ENCODE data around the gene TMUB1. TPM values are rescaled to one million over a fixed set of nuclear protein-coding genes. Genes with fewer than 3 reads are reported as not detected.

Gene TMUB1, protein sequence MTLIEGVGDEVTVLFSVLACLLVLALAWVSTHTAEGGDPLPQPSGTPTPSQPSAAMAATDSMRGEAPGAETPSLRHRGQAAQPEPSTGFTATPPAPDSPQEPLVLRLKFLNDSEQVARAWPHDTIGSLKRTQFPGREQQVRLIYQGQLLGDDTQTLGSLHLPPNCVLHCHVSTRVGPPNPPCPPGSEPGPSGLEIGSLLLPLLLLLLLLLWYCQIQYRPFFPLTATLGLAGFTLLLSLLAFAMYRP
- 25.5 and 32.6 TPM in 2 replicates for total RNA-seq

DNA sequence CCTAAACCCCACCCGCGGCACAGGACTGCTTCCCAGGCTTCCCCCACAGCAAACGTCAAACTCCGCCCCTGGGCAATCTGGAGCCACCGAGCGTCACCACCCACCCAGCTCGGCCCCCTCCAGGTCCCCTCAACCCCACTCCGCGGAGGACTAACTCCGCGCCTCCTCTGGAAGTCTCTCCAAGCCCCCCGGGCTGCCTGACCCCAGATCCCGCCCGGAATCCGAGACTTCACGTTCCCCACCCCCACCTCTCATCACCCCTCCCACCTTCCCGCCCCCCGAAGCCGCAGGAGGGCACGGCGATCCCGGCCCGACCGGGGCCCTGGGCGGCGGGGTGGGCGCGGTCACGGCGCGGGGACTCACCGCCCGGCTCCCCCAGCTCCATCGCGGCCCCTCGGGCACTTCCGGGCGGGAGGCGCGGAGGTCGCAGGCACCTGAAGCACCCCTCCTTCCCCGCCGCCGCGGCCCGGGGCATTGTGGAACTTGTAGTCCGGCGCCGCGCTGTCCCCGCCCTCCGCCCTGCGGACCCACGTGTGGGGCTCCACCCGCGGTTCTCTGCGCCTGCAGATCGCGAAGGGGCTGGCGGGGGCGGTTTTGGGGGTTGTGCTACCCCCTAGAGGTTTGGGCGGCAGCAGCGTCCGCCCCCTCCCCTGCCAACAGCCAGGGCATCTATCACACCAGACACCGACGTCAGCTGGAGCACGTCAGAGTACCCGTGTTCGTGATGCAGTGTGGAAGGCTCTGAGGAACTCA is at the start of gene TMUB1:
TMUB1 (minus strand) TSS at position 423 of the 753 bp plus-strand sequence. CDS start 930 bp downstream, outside the sequence.

DNA sequence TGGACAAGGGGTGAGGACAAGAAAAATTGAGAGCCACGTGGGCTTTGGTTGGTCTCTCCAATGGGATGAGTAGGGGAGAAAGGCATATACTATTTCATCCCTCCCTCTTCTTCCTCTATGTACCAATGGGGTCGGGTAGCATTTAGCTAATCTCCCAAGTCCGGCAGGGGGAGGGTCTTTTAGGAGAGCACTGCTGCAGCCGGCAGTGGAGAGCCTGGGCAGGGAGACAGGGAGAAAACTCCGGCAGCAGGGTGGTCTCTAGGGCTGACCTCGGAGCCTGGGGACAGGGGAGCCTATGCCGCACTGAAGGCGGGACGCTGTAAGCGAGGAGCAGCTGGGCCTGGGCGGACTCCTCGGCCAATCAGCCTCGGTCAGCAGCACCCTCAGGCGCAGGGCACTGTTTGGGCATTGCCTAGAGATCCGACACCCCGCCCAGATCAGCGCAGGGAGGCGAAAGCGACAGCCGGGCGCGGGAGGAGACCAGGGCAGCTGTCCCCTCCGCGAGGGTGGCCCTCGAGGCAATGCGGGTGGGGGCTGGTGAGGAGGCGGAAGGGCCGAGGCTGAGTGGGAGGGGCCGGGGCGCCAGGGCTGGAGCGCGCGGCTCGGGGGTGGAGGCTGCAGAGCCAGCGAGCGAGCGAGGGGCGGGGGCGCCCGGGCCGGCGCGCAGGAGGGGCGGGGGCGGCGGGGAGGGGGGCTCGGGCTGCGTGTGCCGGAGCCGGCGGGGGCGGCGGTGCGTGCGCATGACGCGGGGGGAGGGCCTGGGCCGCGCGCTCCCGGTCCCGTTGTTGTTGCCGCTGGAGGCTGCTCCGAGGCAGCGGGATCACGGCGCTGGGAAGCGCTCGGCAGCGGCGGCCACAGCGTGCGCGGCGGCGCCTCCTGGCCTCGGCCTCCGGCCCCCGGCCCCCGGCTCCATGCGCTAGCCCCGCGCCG is 2.7 kb upstream of the TMUB1 start, which contains the start of gene AGAP3:
AGAP3 (plus strand) TSS at position 785 of the 930 bp plus-strand sequence. CDS start 267 bp downstream, outside the sequence.

DNA sequence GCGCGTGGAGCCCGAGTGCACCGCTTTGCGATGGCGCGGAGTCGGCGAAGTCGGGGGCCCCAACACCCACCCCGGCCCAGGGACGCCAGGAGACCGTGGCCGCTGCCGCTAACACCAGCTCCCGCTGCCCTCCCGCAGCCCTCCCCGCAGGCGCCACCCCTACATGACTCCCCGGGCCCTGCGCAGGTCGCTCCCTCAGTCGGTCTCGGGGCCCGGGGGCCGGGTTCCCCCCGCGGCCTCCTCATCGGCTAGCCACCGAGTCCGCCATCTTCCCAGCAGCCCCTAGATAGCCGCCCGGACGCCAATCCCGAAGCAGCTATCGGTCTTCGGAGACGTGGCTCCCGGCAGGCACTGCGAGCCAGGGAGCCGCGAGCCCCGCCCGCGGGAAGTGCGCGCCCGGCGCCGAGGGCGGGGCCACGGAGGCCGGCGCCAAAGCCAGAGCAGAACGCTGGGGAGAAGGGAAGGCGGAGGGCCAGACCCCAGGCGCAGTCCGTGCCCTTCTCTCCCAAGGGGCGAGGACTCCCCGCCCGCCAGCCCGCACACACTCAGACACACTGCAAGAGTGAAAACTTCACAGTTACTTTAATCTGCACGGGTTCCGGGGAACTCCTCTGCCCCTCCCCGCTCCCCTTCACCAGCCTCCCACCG is 2.6 kb downstream of the TMUB1 start, which contains the start of gene FASTK:
FASTK (minus strand) TSS at position 288 of the 648 bp plus-strand sequence; CDS start at position 245, 43 bp downstream.

DNA sequence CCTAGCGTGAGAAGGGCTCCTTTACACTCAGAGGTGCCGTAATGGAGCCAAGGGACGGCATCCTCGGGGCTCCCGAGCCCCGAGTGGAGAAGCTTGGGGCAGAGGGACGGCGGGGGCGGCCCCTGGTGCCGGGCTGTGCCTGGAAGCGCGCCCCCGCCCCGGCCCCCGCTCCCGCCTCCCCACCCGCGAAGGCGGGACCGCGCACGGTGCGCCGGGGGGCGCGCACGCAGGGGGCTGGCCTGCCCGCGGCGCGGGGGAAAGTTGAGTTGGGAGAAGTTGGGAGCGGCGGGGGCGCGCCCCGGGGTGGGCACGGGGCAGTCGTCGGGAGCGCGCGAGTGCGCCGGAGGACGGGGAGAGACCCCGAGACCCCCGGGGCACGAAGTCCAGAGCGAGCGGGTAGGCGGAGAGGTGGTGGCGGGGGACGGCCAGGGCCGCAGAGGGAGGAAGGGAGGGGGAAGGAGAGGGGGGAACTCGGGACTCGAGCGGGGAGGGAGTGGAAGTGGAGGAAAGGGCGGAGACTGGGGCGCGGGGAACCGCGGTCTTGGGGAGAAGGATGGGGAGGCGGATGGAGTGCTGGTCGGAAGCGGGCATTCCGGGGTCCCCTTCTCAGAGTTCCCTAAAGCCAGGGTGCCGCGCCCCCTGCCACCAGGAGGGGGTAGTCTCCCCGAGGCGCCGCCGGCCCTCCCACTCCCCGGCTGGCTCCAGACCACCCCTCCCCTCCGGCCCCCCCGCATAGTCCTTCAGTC is 23.8 kb downstream of the TMUB1 start, which contains the start of gene SLC4A2:
SLC4A2 (plus strand) TSS at position 223 of the 746 bp plus-strand sequence. CDS start 2,399 bp downstream, outside the sequence.

DNA sequence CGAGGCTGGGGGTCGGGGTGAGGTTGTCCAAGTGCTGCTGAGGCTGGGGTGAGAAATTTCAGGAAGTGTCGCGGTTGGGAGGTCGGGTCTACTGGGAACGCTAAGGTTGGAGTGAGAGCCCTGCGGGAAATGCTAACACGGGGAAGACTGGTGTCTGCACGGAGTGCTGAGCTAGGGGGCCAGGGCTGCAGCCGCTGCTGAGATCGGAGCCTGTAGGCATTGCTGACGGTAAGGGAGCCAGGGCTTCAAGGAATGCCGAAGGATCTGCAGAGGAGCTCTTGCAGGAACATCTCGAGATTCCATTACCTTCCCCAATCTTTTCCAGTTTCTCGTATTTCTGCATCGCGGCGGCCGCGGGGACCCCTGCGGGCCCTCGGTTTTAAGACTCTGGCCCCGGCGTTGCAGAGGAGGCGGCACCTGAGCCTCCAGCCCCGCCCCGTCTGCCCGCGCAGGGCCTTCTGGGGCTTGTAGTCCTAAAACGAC is 25.7 kb downstream of the TMUB1 start, which contains the start of gene CDK5:
CDK5 (minus strand) TSS at position 392 of the 483 bp plus-strand sequence; CDS start at position 343, 49 bp downstream.

DNA sequence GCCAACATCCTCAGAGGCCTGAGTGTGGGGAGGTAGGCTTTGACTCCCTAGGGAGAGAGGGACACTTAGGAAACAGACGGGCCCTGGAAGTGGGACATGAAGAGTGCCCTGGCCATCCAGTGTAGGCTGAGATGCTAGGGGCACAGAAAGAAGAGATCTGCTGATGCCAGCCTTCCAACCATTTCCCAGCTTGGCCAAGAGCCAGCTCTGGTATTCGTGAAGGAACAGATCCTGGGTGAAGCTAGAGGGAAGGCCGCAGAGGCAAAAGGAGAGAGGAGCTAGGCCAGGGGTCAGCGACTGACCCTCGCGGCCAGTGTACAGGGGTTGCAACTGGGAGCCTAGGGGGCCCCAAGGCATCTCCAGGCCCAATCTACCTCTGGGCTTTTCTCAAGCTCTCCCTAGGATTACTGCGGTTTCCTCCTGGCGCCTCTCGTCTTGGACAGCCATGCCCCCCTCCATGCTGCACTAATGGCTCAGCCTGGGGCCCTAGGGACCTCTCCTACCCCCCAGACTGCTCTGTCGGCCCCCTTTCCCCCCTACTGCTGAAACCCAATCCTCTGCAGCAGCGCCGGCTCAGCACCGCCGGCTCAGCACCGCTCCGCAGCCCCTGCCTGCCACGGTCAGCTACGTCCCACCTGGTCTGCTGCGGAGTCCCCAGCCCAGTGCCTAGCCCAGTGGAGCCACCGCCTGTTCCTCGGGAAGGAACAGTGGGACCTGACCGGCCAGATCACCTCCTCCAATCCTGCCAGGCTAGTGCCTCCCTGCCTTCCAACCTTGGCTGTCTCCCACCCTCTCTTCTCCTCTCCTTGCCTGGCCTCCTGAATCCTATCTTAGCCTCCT is 35.1 kb downstream of the TMUB1 start, which contains the start of gene ASIC3:
ASIC3 (plus strand) TSS at position 556 of the 840 bp plus-strand sequence. CDS start 355 bp downstream, outside the sequence.

Other genes starting within 250 kb of the TMUB1 start
- gene AOC1, start 231.0 kb downstream of the TMUB1 start, total RNA-seq: not detected in 2 replicates
- 0.33 TPM in 1 of 2 replicates, not detected in the other for gene KCNH2, start 105.2 kb downstream of the TMUB1 start, total RNA-seq
- gene NOS3, start 92.5 kb downstream of the TMUB1 start, total RNA-seq: 0.99 and 2.0 TPM in 2 replicates
- under 0.01 and 0.15 TPM in 2 replicates for gene ATG9B, start 59.0 kb downstream of the TMUB1 start, total RNA-seq
- gene ABCB8, start 55.0 kb downstream of the TMUB1 start, total RNA-seq: 37.2 and 43.6 TPM in 2 replicates
- 0.17 TPM in 1 of 2 replicates, not detected in the other for gene ASIC3, start 35.0 kb downstream of the TMUB1 start, total RNA-seq
- gene CDK5, start 25.6 kb downstream of the TMUB1 start, total RNA-seq: 19.1 and 19.2 TPM in 2 replicates
- 66.5 and 96.1 TPM in 2 replicates for gene SLC4A2, start 23.9 kb downstream of the TMUB1 start, total RNA-seq
- 72.9 and 108 TPM in 2 replicates for gene FASTK, start 2.7 kb downstream of the TMUB1 start, total RNA-seq
- gene AGAP3, start 3.0 kb upstream of the TMUB1 start, total RNA-seq: 42.0 and 71.3 TPM in 2 replicates
- gene GBX1, start 84.2 kb upstream of the TMUB1 start, total RNA-seq: not detected in 2 replicates
- not detected in 2 replicates for gene ASB10, start 103.8 kb upstream of the TMUB1 start, total RNA-seq
- not detected in 2 replicates for gene H2BK1, start 127.0 kb upstream of the TMUB1 start, total RNA-seq
- 64.7 and 65.2 TPM in 2 replicates for gene ABCF2, start 143.7 kb upstream of the TMUB1 start, total RNA-seq
- 71.4 and 127 TPM in 2 replicates for gene CHPF2, start 149.0 kb upstream of the TMUB1 start, total RNA-seq
- 27.3 and 47.0 TPM in 2 replicates for gene SMARCD3, start 165.2 kb upstream of the TMUB1 start, total RNA-seq

All from smooth muscle cell of trachea (primary cell).